IMR-90 (cell line): ENCODE data around the gene SAG. TPM values are rescaled to one million over a fixed set of nuclear protein-coding genes. Genes with fewer than 3 reads are reported as not detected.

ENCODE experiments used
- ATAC-seq: fragments of 200-7000 bp; cut with Tn5 transposase; 2 replicates; pipeline ENCODE4 v1.9.1; 2020; ENCODE audit warnings: low read depth, mild to moderate bottlenecking, moderate library complexity
- BruUV-seq: library from RNA; stranded (reverse); fragments of 400-500 nt; replicated peaks from 2 replicates; lab custom pipeline; 2021; lab: Mats Ljungman, UMichigan
- CTCF ChIA-PET: fragments of 300-600 bp; formaldehyde crosslinking; extraction: SDS; loops from one replicate; lab custom pipeline; 2021; ENCODE audit warnings: antibody characterized with exemption; lab: Yijun Ruan, JAX
- POLR2A ChIA-PET: fragments of 300-600 bp; sonication (Branson Sonifier 250); formaldehyde crosslinking; loops from one replicate; lab custom pipeline; 2022; ENCODE audit warnings: antibody characterized with exemption; ENCODE audit not compliant: unreplicated experiment; lab: Charles Lee
- DNase-seq: peaks from one replicate; pipeline ENCODE4 v3.0.0; 2013
- H2AFZ ChIP-seq: replicated peaks from 2 replicates; pipeline ENCODE3; 2013; ENCODE audit warnings: low read length, mild to moderate bottlenecking; ENCODE audit not compliant: poor library complexity
- H2AK5ac ChIP-seq: 2 replicates; pipeline ENCODE4 v1.6.1; 2013; ENCODE audit warnings: low read depth, low read length, inconsistent platforms
- H2AK9ac ChIP-seq: replicated peaks from 2 replicates; pipeline ENCODE3; 2013; ENCODE audit warnings: mild to moderate bottlenecking, low read depth, low read length, moderate library complexity; ENCODE audit not compliant: poor library complexity
- H2BK120ac ChIP-seq: 2 replicates; pipeline ENCODE4 v1.6.1; 2013; ENCODE audit warnings: low read depth, low read length, inconsistent platforms
- H2BK15ac ChIP-seq: 3 replicates; pipeline ENCODE4 v1.6.1; 2013; ENCODE audit warnings: low read depth, low read length, inconsistent platforms
- H2BK20ac ChIP-seq: 2 replicates; pipeline ENCODE4 v1.6.1; 2013; ENCODE audit warnings: low read depth, mild to moderate bottlenecking, inconsistent platforms, low read length, moderate library complexity
- H2BK5ac ChIP-seq: 2 replicates; pipeline ENCODE4 v1.6.1; 2013; ENCODE audit warnings: mild to moderate bottlenecking, low read depth, low read length, inconsistent platforms; ENCODE audit not compliant: poor library complexity, severe bottlenecking
- H3K14ac ChIP-seq: replicated peaks from 2 replicates; pipeline ENCODE4 v1.6.1; 2013; ENCODE audit warnings: low read depth, low read length, inconsistent platforms
- H3K18ac ChIP-seq: 2 replicates; pipeline ENCODE4 v1.6.1; 2013; ENCODE audit warnings: low read depth, low read length, control low read depth
- H3K23ac ChIP-seq: 2 replicates; pipeline ENCODE4 v1.6.1; 2013; ENCODE audit warnings: low read depth, low read length, inconsistent platforms
- H3K27ac ChIP-seq: 2 replicates; pipeline ENCODE4 v1.5.1; 2013; ENCODE audit warnings: mild to moderate bottlenecking, control low read depth, low read length; ENCODE audit not compliant: insufficient read depth
- H3K27me3 ChIP-seq: 2 replicates; pipeline ENCODE4 v1.6.1; 2013; ENCODE audit warnings: low read length; ENCODE audit not compliant: control insufficient read depth, insufficient read depth
- H3K36me3 ChIP-seq: 2 replicates; pipeline ENCODE4 v1.6.1; 2013; ENCODE audit warnings: low read length, mixed read lengths; ENCODE audit not compliant: control insufficient read depth, insufficient read depth
- H3K4ac ChIP-seq: 2 replicates; pipeline ENCODE4 v1.6.1; 2013; ENCODE audit warnings: low read depth, low read length, inconsistent platforms
- H3K4me1 ChIP-seq: 2 replicates; pipeline ENCODE4 v1.6.1; 2013; ENCODE audit warnings: low read length, mixed read lengths; ENCODE audit not compliant: control insufficient read depth, insufficient read depth
- H3K4me2 ChIP-seq: 2 replicates; pipeline ENCODE4 v1.6.1; 2013; ENCODE audit warnings: low read depth, mild to moderate bottlenecking, control low read depth, low read length, moderate library complexity
- H3K4me3 ChIP-seq: 2 replicates; pipeline ENCODE4 v1.5.1; 2013; ENCODE audit warnings: low read depth, mild to moderate bottlenecking, control low read depth, low read length, moderate library complexity; ENCODE audit not compliant: insufficient read depth
- H3K56ac ChIP-seq: 2 replicates; pipeline ENCODE4 v1.6.1; 2013; ENCODE audit warnings: low read length, inconsistent platforms; ENCODE audit not compliant: insufficient read depth; ENCODE audit errors: extremely low read depth
- H3K79me1 ChIP-seq, 2 experiments: 2 replicates each; pipeline ENCODE4 v1.6.1; 2013; ENCODE audit warnings: low read length in 2 of 2, inconsistent platforms in 1 of 2, low read depth in 1 of 2
- H3K9ac ChIP-seq: 2 replicates; pipeline ENCODE4 v1.6.1; 2013; ENCODE audit warnings: low read depth, low read length, control low read depth
- H3K9me1 ChIP-seq: 2 replicates; pipeline ENCODE4 v1.6.1; 2013; ENCODE audit warnings: low read length, inconsistent platforms; ENCODE audit not compliant: insufficient read depth
- H3K9me3 ChIP-seq: 2 replicates; pipeline ENCODE4 v1.6.1; 2013; ENCODE audit warnings: low read length; ENCODE audit not compliant: control insufficient read depth, insufficient read depth
- H4K20me1 ChIP-seq: 2 replicates; pipeline ENCODE4 v1.6.1; 2013; ENCODE audit warnings: low read length, inconsistent platforms; ENCODE audit not compliant: insufficient read depth
- H4K5ac ChIP-seq: 2 replicates; pipeline ENCODE4 v1.6.1; 2013; ENCODE audit warnings: mild to moderate bottlenecking, low read depth, low read length, control low read depth
- H4K8ac ChIP-seq, 2 experiments: 2 replicates each; pipeline ENCODE4 v1.6.1; 2013; ENCODE audit warnings: low read depth in 2 of 2, low read length in 2 of 2, control low read depth in 1 of 2, inconsistent platforms in 1 of 2
- H4K91ac ChIP-seq: 2 replicates; pipeline ENCODE4 v1.6.1; 2013; ENCODE audit warnings: low read depth, low read length, inconsistent platforms; ENCODE audit not compliant: insufficient read depth
- BHLHE40 ChIP-seq: fragments of 150-350 bp; IDR thresholded peaks from 2 replicates; pipeline ENCODE4 v1.6.1; 2016; ENCODE audit warnings: mild to moderate bottlenecking, low read depth, low read length
- CEBPB ChIP-seq: IDR thresholded peaks from 2 replicates; pipeline ENCODE4 v1.6.1; 2012; ENCODE audit warnings: low read depth, low read length, improper control_type of control experiment
- CHD1 ChIP-seq: IDR thresholded peaks from 2 replicates; pipeline ENCODE4 v1.6.1; 2012; ENCODE audit warnings: low read depth, low read length, improper control_type of control experiment
- CTCF ChIP-seq: conservative IDR thresholded peaks from 2 replicates; pipeline ENCODE4 v1.5.1; 2012; ENCODE audit warnings: mild to moderate bottlenecking, low read depth, low read length, improper control_type of control experiment
- ELK1 ChIP-seq: fragments of 150-350 bp; IDR thresholded peaks from 2 replicates; pipeline ENCODE4 v1.6.1; 2016; ENCODE audit warnings: low read depth, mild to moderate bottlenecking, low read length, moderate library complexity, borderline replicate concordance
- FOS ChIP-seq: fragments of 150-350 bp; IDR thresholded peaks from 2 replicates; pipeline ENCODE4 v1.6.1; 2016; ENCODE audit warnings: low read depth, low read length
- MAFK ChIP-seq: IDR thresholded peaks from 2 replicates; pipeline ENCODE4 v1.6.1; 2012; ENCODE audit warnings: low read depth, low read length, improper control_type of control experiment
- MAZ ChIP-seq: IDR thresholded peaks from 2 replicates; pipeline ENCODE4 v1.6.1; 2012; ENCODE audit warnings: low read depth, mild to moderate bottlenecking, low read length, improper control_type of control experiment, moderate library complexity, borderline replicate concordance
- MXI1 ChIP-seq: IDR thresholded peaks from 2 replicates; pipeline ENCODE4 v1.6.1; 2012; ENCODE audit warnings: low read depth, mild to moderate bottlenecking, low read length, moderate library complexity, borderline replicate concordance
- NFE2L2 ChIP-seq: fragments of 150-350 bp; IDR thresholded peaks from 2 replicates; pipeline ENCODE4 v1.6.1; 2016; ENCODE audit warnings: low read depth, mild to moderate bottlenecking, low read length
- POLR2A ChIP-seq: IDR thresholded peaks from 2 replicates; pipeline ENCODE4 v1.6.1; 2012; ENCODE audit warnings: mild to moderate bottlenecking, low read depth, low read length
- RAD21 ChIP-seq: IDR thresholded peaks from 2 replicates; pipeline ENCODE4 v1.6.1; 2012; ENCODE audit warnings: low read length, improper control_type of control experiment
- RCOR1 ChIP-seq: IDR thresholded peaks from 2 replicates; pipeline ENCODE4 v1.6.1; 2012; ENCODE audit warnings: mild to moderate bottlenecking, low read length, improper control_type of control experiment; ENCODE audit not compliant: insufficient replicate concordance
- RFX5 ChIP-seq: IDR thresholded peaks from 2 replicates; pipeline ENCODE4 v1.8.0; 2012; ENCODE audit warnings: low read depth, mild to moderate bottlenecking, low read length, moderate library complexity
- SMC3 ChIP-seq: fragments of 150-350 bp; IDR thresholded peaks from 2 replicates; pipeline ENCODE4 v1.6.1; 2016; ENCODE audit warnings: low read depth, mild to moderate bottlenecking, antibody characterized with exemption, low read length, moderate library complexity
- USF2 ChIP-seq: fragments of 150-350 bp; IDR thresholded peaks from 2 replicates; pipeline ENCODE4 v1.6.1; 2017; ENCODE audit warnings: mild to moderate bottlenecking, antibody characterized with exemption, low read length, low read depth
- WGBS, 2 experiments: methylation state at CpG; one replicate each; pipeline versions ENCODE4 v1.1.5 to v1.1.7; 2013; ENCODE audit warnings: missing lambda C conversion rate in 2 of 2; ENCODE audit not compliant: insufficient read length in 1 of 2; ENCODE audit errors: extremely low coverage in 2 of 2; 5-methylcytosine and 5-hydroxymethylcytosine counted together
- dilution Hi-C: fragments of 300-500 bp; cut with HindIII; formaldehyde crosslinking; loops from one replicate; pipeline ENCODE4 v1.14.3; 2018; ENCODE audit warnings: low sequenced_read_pairs; ENCODE audit not compliant: unreplicated experiment
- in situ Hi-C: fragments of 300-500 bp; cut with MboI; formaldehyde crosslinking; loops from 3 replicates; pipeline ENCODE4 v1.14.3; 2019; ENCODE audit warnings: low sequenced_read_pairs, inconsistent platforms, mixed read lengths
- intact Hi-C: fragments of 100-400 bp; cut with micrococcal nuclease; formaldehyde crosslinking; loops from 2 replicates; pipeline ENCODE4 v1.10.0; 2022
- polyA plus RNA-seq, 3 experiments: library from polyadenylated mRNA; depleted of rRNA; stranded (reverse); fragments of >200 nt; gene quantifications; 2 replicates each; pipeline ENCODE4 v1.2.3, GENCODE V29; 2012; ENCODE audit warnings: low replicate concordance in 1 of 3
- total RNA-seq: library from RNA; depleted of rRNA; stranded (reverse); fragments of >200 nt; gene quantifications from 2 replicates; pipeline ENCODE4 v1.2.3, GENCODE V29; 2012

SAG gene
- total and polyA plus RNA-seq, 2 of the 4 experiments (the other 2 are of a cell fraction): not detected

GRCh38 chr2:233301248-233301647 is 6.4 kb upstream of the SAG start:
- no peaks in the 10 kb centered on the region for H3K9me3 ChIP-seq
- H3K4me2 ChIP-seq: no peak overlapping the region
- H3K79me1 ChIP-seq: no peaks in the 10 kb centered on the region
- no peak overlapping the region for H2AFZ ChIP-seq
- ChIA-PET CTCF (no interaction called here), POLR2A (no interaction called here)
- H2BK20ac ChIP-seq: no peak overlapping the region
- H4K5ac ChIP-seq: no peak overlapping the region
- H3K27me3 ChIP-seq: no peaks in the 10 kb centered on the region; the same call in 1 of the 2 replicates
- ATAC-seq (no peak), DNase-seq (no peak)
- dilution Hi-C loops (no loop called here), in situ Hi-C loops (no loop called here), intact Hi-C loops (no loop called here)
- H4K8ac ChIP-seq: no peak overlapping the region
- peaks cover 6% of the 10 kb centered on the region; the same call in 1 of the 2 replicates for H3K9me1 ChIP-seq
- TF ChIP-seq USF2: no peak
- no peak for TF ChIP-seq RFX5
- TF ChIP-seq NFE2L2: no peak
- TF ChIP-seq FOS: no peak
- no peak for TF ChIP-seq RCOR1
- no peak for TF ChIP-seq BHLHE40
- no peak for TF ChIP-seq POLR2A
- no peak for TF ChIP-seq MAZ
- TF ChIP-seq CHD1: no peak
- no peak for TF ChIP-seq RAD21
- TF ChIP-seq ELK1: no peak
- no peak for TF ChIP-seq SMC3
- TF ChIP-seq MXI1: no peak
- no peak for TF ChIP-seq CTCF
- TF ChIP-seq MAFK: no peak
- no peak for TF ChIP-seq CEBPB
- no peak overlapping the region for H2BK5ac ChIP-seq
- no peak overlapping the region for H3K18ac ChIP-seq
- no TSS peak for BruUV-seq
- no peak overlapping the region for H3K4me3 ChIP-seq
- H3K23ac ChIP-seq: no peak overlapping the region
- WGBS, 2 experiments: no CpG with 5 or more reads among the region's 2 CpGs
- no peaks in the 10 kb centered on the region for H4K20me1 ChIP-seq
- H4K91ac ChIP-seq: no peak overlapping the region
- no peak overlapping the region for H2BK120ac ChIP-seq
- no peak overlapping the region for H2BK15ac ChIP-seq
- no peak overlapping the region for H3K4ac ChIP-seq
- H3K27ac ChIP-seq: no peak overlapping the region
- no peak overlapping the region for H3K56ac ChIP-seq
- H3K9ac ChIP-seq: no peak overlapping the region
- peaks cover 6% of the 10 kb centered on the region; the same call in 1 of the 2 replicates for H3K36me3 ChIP-seq
- no peak overlapping the region for H3K14ac ChIP-seq
- no peak overlapping the region for H2AK9ac ChIP-seq
- no peak overlapping the region for H2AK5ac ChIP-seq
- H3K4me1 ChIP-seq: peaks cover 7% of the 10 kb centered on the region; the same call in 1 of the 2 replicates
